HG02763 (cell line): Measurements from ENCODE around the gene ATP8B1.
"Not testable (repeated sequence)": the region's sequence is repeated elsewhere in the genome, so short reads cannot be mapped to it uniquely, and the experiment has no call there.

Source experiments
- ATAC-seq: cut with Tn5 transposase; IDR thresholded peaks from one replicate; pipeline ENCODE4 v1.9.1; 2021; ENCODE audit warnings: mild to moderate bottlenecking, moderate library complexity; ENCODE audit not compliant: unreplicated experiment

Gene ATP8B1

DNA sequence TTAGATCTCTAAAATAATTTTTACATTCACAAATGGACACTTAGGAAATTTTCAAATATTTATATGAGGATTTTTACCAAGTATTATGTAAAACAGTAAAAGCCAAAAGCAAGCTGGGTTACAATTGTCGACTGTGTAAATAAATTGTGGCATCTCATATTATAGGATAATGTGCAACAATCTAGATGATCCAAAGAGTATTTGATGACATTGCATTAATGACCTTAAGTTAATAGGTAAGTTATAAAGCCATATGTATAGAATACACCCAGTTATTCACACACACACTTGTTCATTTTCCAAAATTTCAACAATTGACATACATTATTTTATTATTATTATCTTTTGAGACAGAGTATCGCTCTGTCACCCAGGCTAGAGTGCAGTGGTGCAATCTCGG, 69.3 kb downstream of the ATP8B1 start:
- no peak for ATAC-seq

DNA sequence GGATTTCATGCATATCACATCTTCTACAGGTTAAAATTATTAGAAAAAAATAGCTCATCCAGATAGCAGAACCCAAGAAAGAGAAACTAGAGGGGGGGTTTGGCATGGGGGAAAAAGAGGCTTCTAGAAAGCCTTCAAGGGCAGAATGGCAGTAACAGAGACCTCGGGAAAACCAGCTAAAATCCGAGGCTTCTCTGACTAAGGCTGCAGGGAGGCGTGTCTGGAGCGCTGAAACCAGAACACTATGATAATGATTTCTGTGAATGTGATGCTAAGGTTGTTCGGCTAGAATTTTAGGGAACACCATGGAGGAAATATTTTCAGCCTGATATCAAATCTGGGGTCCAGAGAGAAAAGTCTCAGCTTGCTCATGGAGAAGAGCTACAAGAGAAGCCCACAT, 73.0 kb downstream of the ATP8B1 start:
- ATAC-seq: no peak

DNA sequence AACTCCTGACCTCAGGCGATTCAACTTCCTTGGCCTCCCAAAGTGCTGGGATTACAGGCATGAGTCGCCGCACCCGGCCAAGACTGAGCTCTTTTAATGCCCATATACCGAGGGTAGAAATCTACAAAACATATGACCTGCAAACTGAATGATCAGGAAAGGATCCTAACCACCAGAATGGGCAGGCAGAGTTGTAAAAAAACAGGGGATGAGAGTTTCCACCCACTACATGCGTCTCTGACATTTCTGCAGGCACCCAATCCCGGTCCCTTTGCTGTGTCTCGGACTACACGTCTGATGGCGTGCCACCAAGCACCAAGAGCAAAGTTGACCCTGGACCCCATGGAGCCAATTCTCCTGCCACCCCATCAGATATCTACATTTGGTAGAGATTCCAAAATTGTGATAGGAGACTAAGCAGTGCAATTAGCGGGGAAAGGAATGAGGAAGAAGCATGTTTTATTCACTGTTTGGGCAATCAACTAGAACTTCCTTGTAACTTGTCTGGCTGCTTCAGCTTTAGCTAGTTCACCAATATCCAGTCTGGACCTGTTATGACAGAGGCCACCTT, 74.1 kb downstream of the ATP8B1 start:
- no peak for ATAC-seq

DNA sequence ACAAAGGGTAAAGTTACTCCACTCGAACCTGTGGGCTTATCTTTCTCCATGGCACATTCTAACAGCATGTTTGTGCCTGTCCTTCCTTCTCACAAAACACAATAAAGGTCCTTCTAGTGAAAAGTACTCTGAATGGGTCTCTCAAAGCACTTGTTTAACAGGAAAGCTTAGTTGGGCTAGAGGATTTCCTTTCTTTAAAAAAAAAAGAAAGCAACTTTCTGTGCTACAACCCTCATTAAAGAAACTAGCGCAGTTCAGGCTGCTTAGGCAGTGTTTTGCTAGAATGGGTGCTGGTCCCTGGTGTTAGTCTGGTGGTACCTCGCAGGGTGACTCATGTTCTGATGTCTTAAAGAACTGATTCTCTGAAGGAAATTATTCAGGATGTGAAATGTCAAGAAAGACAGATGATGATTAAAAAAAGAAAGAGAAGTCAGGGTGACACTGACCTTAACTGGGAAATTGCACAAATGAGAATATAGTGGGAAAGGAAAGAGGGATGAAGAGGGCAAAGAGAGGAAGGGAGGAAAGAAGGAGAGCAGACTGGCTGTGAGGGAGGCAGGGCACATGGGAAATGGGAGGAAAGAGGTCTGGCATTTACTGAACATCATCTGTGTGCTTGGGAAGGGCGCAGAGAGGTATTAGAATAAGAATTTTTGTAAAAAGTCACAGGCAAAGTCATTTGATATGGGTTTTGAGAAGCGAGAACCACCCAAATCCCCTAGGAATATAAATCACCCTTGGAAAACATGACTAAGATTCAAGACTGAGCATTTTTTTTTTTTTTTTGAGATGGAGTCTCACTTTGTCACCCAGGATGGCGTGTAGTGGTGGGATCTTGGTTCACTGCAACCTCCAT, 74.9 kb downstream of the ATP8B1 start:
- no peak for ATAC-seq

DNA sequence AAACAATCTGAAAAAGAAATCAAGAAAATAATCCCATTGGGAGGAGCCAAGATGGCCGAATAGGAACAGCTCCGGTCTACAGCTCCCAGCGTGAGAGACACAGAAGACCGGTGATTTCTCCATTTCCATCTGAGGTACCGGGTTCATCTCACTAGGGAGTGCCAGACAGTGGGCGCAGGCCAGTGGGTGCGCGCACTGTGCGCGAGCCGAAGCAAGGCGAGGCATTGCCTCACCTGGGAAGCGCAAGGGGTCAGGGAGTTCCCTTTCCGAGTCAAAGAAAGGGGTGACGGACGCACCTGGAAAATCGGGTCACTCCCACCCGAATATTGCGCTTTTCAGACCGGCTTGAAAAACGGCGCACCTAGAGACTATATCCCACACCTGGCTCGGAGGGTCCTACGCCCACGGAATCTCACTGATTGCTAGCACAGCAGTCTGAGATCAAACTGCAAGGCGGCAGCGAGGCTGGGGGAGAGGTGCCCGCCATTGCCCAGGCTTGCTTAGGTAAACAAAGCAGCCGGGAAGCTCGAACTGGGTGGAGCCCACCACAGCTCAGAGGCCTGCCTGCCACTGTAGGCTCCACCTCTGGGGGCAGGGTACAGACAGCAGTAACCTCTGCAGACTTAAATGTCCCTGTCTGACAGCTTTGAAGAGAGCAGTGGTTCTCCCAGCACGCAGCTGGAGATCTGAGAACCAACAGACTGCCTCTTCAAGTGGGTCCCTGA, 83.7 kb downstream of the ATP8B1 start:
- not testable (repeated sequence) for ATAC-seq

DNA sequence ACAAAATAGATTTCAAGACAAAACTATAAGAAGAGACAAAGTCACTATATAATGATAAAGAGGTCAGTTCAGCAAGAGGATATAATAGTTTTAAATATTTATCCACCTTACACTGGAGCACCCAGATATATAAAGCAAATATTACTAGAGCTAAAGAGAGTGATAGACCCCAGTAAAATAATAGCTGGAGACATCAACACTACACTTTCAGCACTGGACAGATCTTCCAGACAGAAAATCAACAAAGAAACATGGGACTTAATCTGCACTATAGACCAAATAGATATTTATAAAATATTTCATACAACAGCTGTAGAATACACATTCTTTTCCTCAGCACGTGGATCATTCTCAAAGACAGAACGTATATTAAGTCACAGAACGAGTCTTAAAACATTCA, 86.6 kb downstream of the ATP8B1 start:
- ATAC-seq: no peak

DNA sequence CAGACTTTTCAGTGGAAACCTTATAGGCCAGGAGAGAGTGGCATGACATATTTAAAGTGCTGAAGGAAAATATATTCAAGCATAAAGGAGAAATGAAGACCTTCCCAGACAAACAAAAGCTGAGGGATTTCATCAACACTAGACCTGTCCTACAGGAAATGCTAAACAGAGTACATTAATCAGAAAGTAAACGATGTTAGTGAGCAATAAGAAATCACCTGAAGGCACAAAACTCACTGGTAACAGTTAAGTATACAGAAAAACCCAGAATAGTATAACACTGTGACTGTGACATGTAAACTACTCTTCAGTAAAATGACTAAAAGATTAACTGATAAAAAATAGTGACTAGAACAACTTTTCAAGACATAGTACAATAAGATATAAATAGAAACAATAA, 87.4 kb downstream of the ATP8B1 start:
- no peak for ATAC-seq

DNA sequence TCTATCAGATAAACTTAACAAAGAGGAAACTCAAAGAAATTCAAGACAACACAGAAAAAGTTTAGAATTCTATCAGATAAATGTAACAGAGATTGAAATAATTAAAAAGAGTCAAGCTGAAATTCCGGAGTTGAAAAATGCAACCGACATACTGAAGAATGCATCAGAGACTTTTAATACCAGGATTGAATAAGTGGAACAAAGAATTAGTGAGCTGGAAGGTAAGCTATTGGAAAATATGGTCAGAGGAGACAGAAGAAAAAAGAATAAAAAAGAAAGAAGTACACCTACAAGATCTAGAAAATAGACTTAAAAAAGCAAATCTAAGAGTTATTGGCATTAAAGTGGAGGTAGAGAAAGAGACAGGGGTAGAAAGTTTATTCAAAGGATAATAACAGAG, 88.0 kb downstream of the ATP8B1 start:
- no peak for ATAC-seq

DNA sequence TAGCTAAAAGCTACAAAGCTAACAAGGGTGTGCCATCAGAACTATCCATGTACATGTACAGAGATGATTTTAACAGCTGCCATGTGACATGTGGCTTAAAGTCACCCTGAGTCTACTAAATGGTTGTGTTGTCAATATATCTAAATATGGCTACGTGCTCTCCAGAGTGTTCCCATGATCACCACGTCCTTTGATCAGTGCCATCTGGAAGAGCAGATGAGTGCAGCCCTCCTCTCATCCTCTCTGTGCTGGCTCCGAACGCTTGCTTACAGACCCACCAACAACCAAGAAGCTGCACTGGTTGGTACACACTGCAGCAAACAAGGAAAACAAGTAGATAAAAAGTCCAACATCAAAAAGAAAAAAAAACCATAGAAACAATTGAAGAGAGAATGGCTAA, 92.9 kb downstream of the ATP8B1 start:
- ATAC-seq: no peak

DNA sequence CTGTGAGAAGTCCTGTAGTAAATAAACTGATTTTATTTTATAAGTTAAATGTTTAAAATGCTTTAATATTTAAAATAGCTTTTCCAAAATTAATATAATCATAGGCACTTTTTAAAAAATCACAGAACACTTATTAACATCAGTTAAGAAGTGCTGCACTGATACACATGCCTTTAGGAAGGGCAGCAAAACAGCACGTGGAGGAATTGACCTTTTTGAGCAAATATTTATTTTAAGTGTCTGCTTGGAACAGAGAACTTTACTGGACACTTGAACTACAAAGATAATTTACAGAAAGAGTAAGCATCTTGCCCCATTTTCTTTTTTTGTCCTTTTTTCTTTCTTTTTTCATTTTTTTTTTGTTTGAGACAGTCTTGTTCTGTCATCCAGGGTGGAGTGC, 93.8 kb downstream of the ATP8B1 start:
- no peak for ATAC-seq

DNA sequence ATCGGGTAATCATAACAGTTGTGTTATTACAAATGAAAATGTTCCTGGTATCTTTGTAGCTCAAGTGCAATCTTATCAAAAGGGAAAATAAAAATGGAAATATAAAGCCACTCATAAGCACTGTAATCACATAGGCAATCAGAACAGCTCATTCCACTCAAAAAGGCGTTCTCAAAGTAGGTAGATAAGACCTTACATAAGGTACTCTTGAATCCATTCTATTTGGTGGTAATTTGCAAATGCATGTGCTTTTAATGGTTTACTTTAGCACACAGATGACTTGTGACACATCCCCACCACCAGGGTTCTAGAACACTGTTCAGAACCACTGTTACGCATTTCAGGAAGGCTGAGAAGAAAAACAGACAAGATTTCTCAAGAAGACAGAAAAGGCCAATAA, 94.8 kb downstream of the ATP8B1 start:
- ATAC-seq: no peak

DNA sequence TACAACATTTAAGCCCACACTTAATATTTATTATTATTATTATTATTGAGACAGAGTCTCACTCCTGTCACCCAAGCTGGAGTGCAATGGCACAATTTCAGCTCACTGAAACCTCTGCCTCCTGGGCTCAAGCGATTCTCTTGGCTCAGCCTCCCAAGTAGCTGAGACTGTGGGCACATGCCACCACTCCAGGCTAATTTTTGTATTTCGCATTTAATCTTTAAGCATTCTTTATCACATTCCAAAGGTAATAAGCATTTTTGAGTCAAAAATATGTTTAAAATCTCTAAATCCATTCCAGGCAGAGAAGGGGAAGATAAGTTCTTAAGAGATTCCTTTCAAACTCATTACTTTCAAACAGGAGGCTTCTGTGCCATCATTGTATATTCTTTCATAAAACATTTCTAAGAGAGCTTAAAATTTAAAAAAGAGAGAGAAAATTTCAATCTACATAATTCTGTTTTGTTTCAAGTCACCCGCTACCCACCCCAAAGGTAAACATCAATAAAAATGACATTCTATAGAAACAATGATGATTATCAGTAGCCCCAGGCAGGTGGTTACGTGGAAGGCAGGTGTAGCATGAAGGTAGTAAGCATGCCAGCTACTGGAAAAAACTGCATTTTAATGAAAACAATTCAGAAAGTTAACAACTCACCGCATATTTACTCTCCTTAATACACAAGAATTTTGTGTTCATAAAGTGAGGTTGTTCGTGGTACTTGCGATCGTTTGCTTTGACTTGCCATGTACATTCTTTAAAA, 97.1 kb downstream of the ATP8B1 start:
- ATAC-seq: no peak

DNA sequence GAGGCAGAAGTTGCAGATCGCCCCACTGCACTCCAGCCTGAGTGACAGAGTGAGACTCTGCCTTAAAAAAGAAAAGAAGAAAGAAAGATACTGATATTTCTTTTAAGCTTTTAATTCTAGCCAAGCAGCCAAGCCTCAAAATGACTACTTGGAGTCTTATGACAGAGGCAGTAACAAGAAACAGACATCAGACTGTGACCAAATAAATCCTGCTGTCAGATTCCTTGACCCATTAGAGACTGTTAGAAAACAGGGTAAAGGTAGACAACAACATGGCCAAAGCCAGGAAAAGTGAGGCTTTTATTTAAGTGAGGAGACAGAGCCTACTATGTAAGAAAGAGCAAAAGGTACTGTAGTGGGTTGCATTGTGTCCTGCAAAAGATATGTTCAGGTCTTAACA, 98.1 kb downstream of the ATP8B1 start:
- ATAC-seq: no peak

DNA sequence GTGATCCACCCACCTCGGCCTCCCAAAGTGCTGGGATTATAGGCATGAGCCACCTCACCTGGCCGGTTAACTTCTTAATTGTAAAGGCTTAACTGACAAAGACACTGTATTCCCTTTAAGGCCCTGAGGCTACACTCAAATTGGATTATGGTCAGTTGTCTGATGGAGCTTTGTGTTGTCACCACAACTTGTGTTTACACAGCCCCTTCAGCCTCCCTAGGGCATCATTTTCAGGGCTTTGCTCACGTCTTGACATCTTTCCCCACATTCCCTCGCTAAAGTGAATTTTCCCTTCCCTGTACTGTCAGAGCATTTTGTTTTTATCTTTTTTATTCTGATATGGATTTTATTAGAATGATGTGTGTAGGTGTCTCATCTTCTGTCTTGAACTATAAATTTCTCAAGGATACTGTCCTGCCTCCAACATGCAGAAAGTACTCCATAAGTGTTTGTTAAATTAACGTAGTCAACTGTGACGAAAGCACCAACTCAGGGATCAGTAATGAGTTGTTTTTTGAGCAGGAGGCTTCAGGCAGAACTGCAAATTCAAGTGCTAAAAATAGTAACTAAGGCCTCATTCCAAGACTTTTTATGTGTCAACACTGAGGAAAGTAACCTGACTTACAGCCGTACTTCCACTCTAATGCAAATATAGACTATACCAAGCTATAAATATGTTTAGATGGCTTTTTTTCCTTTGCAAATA, 104.4 kb downstream of the ATP8B1 start:
- ATAC-seq: no peak

DNA sequence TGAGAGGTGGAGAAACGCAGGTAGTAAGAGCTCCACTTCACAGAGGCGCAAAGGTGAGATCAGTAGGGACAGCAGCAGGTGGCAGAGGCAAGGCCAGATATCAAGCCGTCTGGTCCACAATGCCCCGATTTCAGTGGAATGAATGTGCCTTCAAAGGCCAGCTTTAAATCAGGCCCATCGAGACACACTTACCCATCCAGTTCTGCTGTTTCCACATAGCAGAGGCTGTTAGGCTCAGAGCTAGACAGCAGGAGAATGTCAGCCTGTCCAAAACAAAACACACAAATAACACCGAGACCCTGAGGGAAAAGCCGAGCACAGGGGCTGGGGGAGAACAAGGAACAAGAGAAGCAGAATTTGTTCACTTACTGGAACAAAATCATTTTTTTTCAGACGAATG, 105.7 kb downstream of the ATP8B1 start:
- ATAC-seq: no peak

DNA sequence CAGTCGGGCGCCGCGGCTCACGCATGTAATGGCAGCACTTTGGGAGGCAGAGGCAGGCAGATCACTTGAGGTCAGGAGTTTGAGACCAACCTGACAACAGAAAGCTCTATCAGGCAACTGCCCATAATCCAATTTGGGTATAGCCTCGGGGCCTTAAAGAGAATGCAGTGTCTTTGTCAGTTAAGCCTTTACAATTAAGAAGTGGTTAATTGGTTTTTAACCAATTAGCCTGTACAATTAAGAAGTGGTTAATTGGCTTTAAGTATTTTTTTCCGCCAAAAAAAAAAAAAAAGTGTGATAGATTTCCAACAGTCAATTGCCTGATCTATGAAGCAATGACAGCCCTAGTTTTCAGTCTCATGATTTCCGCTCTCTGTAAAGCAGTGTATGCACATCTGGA, 106.8 kb downstream of the ATP8B1 start:
- no peak for ATAC-seq

DNA sequence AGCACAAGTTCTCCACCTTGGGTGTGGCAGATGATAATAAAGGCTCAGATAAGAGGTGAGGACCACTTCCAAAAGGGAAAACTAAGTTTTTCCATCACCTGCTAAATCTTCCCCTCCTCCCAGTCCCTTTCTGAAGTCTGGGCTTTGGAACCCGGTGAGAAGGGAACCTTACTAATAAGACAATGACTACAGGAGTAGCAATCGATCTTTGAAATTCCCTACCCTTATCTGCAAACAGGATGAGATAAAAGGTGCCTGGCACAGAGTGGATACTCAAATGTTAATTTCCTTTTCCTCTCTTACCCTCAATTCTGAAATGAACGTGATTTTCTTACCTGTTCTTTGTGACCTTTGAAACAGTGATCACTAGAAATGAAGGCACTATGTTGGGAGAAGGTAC, 111.8 kb downstream of the ATP8B1 start:
- no peak for ATAC-seq

DNA sequence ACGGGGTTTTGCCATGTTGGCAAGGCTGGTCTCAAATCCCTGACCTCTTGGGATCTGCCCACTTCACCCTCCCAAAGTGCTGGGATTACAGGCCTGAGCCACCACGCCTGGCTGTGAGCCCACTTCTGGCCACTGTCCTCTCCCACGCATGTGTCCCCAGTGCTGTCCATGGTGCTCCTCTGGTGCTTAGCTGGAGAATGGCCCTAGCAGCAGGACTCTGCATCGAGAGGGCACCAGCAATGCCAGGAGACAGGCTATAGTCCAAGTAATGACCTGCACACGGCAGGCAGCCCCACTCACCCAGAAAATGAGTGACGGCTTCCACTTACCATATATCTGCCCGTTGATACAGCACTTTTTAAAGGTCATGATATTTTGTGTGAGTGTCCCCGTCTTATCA, 115.1 kb downstream of the ATP8B1 start:
- no peak for ATAC-seq

DNA sequence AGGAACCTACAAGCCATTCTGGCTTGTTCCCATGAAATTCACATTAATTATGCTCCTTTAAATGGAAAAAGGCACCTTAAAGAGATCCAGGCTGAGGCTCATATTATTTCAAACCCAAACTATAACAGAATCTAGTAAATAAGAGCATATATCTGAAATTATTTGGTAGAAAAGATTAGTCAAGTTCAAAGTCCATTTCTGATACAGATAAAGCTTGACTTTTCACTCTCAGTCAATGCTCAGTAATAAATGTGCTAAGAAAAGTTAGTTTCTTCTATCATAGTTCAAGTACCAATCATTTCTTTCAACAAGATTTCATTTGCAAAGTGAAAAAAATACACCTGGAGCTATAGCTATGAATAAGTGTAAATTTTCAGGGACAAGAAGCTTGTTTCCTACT, 119.6 kb downstream of the ATP8B1 start:
- no peak for ATAC-seq

DNA sequence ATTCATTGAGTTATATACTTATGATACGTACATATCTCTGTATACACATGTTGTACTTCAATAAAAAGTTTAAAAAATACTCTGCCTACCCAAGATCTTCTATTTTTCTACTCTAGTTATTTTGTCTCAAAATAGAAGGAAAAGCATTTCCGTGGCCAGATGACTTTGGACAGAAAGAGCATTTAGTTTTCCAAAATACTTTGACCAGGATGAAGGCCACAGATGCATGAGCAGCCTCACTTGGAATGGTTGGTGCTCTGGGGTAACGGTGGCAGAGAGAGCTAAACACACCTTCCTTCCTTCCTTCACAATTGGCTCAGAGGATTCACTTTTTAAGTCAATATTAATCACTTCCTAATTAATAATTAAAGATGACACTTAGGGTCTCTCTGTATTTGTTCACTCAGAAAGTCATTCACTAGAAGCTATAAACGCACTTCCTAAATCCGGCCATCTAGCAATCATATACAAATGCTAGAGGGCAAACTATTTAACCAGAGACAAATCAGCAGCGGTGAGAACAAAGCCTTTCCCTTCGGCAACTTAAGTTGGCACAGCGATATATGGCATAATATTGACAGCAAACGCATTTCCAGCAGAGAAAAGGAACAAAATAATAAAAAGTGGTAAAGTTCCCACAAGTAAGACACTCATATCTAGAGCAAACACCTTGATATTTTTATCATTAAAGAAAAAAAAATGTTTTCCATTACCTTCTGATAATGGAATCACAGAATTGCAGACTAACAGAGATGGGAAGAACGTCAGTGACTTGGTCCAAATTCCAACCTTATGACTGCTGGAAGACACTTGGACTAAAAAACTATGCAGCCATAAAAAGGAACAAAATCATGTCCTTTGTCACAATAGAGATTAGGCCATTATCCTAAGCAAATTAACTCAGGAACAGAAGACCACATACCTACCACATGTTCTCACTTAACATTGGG, 125.6 kb downstream of the ATP8B1 start:
- ATAC-seq: no peak
